Non-pigmented ciliary epithelial cell (primary cell): ENCODE results near the gene CTNNA3.
"Not testable (repeated sequence)": the region's sequence is repeated elsewhere in the genome, so short reads cannot be mapped to it uniquely, and the experiment has no call there.

Source experiments
- DNase-seq: peaks from one replicate; pipeline ENCODE4 v3.0.0-alpha.2; 2010; ENCODE audit warnings: low read depth

CTNNA3 gene

DNA sequence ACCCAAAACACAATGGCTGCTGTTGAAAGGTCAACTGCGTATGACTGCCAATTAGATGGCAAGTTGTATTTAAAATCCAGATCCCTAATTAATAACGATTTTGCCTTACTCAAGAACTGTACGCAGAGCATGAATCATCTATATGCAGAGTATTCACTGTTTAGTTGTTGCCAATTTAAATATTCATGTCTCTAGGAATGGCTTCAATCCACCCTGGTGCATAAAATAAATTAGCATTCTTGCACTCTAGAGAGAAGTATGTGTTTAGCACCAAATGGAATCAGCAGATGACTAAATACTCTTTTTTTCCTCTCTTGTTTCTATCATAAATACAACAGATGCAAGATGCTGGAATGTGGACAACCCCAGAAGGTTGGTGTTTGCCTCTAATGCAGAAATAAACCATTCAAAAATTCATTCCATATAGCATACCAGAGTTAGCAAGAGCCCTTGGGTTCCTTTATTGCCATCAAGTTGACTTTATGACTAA is 449.9 kb downstream of the CTNNA3 start:
- no peak for DNase-seq

DNA sequence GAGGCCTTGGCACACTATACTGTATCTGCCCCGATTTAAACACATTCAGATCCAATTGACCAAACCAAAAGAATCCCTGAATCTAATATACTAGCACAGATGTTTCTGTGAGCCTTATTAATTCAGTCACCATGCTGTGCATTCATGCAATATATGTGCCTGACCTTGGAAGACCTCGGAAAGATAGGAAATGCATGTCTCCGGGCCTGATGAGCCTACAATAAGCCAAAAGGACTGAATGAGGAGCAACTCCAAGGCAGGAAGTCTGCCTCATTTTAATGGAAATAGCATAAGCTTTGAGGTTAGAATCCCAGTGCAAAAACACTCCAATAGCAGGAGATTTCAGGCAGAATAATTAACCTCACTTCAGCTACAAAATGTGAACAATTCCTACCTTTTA is 453.5 kb downstream of the CTNNA3 start:
- DNase-seq, result no peak

DNA sequence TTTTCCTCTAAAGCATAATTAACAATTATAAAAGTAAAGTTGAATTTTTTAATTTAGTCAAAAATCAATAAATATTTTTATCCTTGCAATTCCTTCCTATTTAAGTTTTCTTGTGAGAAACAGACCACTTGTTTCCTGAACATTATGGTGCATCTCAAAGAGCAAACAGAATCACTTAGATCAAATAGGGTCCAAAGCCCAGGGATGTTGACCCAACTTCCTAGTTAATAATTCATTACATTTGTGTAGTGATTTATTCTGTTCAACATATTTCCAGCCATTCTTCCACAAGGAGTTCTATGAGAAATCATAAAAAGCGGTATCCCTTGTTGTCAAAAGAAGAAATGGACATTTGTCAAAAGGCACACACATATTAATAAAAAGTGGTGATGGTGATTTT is 454.5 kb downstream of the CTNNA3 start:
- no peak for DNase-seq

DNA sequence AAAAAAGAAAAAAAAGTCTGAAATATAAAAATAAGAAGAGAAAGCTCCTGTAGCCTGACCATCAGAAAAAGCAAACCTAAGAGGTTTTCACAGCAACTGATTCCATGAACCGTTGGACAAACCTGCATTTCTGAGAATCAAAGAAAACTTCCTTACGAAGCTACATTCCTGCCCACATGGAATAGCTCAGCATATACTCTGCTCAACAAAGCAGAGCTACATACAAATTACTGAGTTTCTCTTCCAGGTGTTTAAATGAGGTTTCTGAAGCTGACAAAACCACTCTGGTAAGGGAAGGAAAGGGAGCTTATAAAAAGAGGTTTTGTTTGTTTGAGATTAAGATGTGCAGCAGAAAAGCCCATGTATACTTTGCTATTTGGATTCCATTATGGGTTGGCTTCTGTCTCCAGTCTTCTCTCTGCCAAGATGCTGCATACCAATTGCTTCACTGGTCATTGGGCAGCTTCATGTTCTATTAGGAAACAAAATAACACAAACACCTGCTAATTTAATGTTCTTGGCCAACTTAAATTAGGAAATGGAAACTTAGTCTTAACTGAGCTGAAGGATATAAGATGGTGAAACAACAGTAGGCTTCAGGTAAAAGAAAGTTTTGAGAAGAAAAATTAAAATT is 456.0 kb downstream of the CTNNA3 start:
- no peak for DNase-seq

DNA sequence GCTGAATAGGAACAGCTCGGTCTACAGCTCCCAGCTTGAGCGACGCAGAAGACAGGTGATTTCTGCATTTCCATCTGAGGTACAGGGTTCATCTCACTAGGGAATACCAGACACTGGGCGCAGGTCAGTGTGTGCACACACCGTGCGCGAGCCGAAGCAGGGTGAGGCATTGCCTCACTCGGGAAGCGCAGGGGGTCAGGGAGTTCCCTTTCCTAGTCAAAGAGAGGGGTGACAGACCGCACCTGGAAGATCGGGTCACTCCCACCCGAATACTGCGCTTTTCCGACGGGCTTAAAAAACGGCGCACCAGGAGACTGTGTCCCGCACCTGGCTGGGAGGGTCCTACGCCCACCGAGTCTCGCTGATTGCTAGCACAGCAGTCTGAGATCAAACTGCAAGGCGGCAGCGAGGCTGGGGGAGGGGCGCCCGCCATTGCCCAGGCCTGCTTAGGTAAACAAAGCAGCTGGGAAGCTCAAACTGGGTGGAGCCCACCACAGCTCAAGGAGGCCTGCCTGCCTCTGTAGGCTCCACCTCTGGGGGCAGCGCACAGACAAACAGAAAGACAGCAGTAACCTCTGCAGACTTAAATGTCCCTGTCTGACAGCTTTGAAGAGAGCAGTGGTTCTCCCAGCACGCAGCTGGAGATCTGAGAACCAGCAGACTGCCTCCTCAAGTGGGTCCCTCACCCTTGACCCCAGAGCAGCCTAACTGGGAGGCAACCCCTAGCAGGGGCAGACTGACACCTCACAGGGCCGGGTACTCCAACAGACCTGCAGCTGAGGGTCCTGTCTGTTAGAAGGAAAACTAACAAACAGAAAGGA is 465.1 kb downstream of the CTNNA3 start:
- DNase-seq, result not testable (repeated sequence)

DNA sequence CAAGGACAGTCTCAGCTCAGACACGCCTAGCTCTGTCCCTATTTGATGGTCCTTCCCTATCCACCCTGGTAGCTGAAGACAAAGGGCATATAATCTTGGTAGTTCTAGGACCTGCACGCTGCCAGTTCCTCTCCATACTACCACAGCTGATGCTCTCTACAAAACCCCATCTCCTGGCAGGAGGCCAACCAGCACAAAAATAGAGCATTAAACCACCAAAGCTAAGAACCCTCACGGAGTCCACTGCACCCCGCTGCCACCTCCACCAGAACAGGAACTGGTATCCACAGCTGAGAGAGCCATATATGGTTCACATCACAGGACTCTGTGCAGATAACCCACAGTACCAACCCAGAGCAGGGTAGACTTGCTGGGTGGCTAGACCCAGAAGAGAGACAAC is 470.8 kb downstream of the CTNNA3 start:
- DNase-seq, result no peak

DNA sequence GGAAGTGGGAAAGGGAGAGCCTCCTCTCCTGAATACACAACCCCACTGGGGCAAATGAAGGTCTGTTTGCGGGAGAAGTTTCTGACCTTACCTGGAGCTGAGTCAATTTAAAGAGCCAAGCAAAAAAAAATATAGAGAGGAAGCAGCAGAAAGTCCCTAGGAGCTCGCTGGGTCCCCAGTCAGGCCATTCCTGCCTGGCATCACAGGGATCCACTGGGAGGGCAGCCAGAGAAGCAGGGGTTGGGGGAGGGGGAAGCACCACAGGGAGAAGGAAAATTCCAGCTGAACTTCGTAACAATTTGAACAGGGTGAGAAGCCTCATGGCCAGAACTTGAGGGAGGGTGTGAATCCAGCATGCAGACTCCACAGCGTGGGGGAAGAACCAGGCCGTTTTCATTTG is 471.4 kb downstream of the CTNNA3 start:
- DNase-seq, result no peak

DNA sequence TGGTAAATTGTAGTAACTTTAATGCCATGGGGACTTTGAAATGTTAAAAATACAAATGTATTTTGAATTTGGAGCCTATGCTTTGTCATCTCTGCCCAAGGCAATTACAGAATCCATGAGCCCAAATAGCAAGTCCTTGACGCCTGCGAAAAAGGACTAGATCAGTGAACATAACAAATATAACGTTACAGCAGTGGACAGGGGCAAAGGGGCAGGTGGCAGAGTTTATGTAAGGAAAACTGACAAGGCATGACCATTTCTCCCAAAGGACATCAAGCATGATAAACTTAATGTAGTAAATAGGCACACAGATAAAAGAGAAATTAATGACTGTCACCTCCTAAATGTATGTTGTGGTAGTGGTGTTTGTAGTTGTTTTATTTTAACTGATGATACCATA is 473.1 kb downstream of the CTNNA3 start:
- no peak for DNase-seq

DNA sequence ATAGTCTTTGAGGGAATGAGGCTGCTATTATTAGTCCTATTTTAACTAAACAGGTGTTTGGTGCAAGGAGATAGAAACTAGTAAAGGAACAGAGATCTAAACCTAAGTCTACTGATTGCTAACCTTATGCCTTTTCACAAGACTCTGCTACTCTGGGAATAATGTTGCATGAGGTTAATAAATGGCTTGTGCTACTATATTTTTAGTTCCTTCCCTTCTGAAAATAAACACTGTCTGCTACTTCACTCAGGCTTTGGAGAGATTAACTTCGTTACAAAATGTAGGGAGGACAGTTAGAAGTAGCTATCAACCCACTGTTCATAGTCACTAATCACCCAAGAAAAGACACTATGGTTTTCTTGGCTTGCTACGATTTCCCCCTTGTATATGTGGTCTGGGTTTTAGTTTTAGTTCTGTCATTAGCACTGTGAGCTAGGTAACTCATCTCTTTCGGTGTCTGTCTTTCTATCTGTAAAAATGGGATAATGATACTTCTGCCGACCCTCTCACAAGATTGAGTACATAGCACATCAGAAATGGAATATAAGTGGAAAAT is 474.0 kb downstream of the CTNNA3 start:
- no peak for DNase-seq

DNA sequence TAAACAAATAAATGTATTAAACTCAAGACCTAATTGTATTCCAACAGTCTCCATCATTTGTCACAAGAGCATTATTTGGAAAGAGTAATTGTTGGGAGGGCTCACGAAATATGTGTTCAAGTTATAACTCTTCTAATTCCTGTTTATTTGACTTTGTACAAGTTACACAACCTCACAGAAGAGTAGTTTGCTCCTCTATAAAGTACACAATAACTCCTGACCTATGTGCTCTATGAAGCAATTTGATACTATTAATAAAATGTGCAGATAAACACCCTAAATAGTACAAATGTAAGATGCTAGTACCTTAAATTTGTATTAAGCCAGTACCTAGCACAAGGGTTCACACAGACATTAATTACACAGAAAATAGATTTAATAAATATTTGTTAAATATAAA is 484.3 kb downstream of the CTNNA3 start:
- no peak for DNase-seq

DNA sequence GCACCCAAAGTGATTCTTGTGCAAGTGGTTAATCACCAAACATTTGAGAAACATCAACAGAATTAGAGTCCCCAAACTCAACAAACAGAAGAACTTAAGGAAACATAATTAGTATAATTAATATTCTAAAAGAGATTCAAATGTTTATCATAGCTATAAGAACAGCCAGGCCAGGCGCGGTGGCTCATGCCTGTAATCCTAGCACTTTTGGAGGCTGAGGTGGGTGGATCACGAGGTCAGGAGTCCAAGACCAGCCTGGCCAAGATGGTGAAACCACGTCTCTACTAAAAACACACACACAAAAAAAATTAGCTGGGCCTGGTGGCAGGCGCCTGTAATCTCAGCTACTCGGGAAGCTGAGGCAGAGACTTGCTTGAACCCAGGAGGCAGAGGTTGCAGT is 488.1 kb downstream of the CTNNA3 start:
- DNase-seq, result not testable (repeated sequence)

DNA sequence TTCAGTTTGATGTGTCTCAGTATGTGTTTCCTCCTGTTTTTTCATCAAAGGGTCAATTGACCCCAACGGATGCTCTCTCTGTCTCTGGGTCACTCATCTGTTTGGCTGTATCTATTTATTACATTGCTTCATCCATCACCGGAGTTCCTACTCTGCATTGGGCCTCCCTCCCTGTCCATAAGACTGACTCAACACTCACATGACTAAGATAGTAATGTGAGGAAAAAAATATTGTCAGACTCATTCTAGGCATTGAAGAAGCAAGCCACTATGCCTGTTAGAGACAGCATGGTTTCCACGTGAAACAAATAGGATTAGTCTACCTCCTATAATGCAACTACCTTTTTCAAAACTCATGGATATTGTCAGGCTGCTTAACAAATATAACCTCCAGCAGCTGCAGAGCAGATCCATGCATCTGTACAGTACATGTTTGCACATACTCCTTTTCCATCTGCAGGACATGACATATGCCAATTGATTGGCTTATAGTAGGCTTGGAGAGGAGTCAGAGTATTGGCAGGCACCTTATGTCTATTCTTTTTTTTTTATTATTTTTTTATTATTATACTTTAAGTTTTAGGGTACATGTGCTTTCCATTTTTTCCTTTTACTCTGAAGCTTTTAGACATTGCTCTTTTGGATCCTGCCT is 495.0 kb downstream of the CTNNA3 start:
- DNase-seq, result no peak

DNA sequence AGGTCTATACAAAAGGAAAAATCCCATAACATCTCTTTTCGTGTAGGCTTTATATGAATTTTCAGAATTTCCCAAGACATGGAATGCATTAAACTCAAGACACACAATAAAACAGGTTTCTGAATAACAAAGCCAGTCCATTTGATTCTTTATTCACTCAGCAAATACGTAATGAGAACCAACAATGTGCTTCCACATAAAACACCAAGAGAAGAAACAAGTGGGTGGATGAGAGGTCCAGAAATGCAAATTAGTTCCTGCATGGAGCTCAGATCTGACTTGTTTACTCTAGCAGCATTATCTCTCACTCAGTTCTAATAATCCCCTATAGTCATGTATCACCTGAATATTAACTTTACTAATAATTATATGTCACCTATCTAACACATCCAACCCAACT is 520.6 kb downstream of the CTNNA3 start:
- DNase-seq, result no peak

DNA sequence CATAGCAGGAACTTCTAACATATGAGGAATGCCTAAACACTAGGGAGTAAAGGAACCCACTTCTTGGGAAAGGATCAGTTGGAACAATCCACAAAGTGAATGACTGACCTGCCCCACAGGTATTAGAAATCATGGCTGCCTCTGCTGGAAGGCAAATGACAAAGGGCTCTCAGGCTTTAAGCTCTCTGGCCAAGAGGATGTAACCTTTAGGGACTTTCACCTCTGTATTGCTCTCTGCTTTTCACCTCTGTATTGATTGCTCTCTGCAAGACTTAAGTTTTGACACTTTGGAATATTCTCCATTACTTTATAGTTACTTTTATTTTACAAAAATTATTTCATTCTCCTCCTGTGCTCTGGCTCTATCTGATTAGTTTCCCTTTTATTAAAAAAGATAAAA is 522.2 kb downstream of the CTNNA3 start:
- DNase-seq, result no peak

DNA sequence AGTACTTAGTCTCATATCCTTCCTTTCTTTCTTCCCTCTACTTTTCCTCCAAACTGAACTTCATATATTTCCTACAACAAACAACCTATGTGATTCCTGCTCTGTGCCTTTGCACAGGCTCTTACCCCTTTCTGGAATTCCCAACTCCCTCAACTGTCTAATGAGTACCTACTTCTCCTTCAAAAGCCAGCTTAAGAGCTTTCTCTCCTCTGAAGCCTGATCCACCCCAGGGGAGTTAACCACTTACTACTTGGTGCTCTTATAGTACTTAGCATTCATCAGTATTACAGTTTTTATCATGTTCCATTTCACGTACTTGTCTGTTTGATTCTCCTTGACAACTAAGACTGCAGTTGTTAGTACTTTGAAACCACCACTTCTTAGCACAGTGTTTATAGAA is 524.0 kb downstream of the CTNNA3 start:
- no peak for DNase-seq

DNA sequence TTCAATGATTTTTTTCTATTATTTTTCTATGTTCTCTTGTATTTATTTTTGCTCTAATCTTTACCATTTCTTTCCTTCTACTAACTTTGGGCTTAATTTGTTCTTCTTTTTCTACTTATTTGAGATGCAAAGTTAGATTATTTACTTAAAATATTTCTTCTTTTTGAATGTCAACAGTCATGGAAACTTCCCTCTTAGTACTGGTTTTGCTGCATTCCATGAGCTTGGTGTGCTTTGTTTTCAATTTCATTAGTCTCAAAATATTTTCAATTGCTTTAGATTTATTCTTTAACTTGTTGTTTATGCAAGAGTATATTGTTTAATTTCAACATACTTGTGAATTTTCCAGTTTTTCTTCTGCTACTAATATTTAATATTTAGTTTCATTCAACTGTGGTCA is 539.8 kb downstream of the CTNNA3 start:
- DNase-seq, result no peak

DNA sequence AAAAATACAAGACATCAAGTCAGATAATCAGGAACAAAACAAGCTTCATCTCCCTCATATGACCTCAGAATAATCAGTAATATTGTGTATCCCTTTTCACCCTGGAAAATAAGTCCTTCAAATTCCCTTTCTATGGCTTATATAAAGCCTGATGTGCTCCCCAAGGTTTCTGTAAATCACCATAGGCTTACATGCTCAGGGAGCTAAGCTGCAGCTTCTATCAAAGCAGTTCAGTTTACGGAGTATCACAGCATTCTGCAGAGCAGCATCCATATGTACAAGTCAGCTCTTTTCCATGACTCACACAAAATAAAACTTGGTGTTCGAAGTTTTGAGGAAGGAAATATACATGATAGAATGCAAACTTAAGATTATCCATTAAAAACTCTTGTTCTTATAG is 544.5 kb downstream of the CTNNA3 start:
- DNase-seq, result no peak

DNA sequence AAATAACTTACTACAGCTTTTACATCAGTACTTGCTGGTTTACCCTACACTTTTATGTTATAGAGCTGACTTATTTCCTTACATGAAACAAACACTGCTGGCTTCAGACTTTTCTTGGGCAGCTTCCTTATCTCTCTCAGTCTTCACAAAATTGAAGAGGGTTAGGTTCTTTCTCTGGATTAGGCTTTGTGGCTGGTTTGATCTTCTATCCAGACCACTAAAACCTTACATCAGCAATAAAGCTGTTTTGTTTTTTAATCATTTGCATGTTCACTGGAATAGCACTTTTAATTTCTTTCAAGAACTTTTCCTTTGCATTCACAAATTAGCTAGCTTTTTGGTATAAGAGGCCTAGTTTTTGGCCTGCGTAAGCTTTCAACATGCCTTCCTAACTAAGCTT is 551.5 kb downstream of the CTNNA3 start:
- DNase-seq, result no peak

DNA sequence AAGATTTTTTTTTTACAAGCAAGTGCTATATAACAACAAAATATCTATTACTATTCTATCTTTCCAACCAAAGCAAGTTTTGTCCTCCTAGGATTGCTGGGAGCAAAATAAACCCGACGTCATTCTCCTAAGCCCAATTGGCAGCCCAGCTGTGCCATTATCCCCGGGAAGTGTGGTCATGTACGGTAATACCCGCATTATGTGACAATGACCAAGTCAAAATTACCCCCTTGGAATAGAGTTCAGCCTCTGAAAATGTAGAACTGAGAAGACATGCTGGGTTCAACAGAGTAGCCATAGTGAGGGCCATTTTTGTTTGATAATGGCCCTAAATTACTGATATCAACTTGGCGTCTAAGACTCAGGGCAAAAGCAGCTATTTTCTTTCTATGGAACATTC is 554.7 kb downstream of the CTNNA3 start:
- no peak for DNase-seq

DNA sequence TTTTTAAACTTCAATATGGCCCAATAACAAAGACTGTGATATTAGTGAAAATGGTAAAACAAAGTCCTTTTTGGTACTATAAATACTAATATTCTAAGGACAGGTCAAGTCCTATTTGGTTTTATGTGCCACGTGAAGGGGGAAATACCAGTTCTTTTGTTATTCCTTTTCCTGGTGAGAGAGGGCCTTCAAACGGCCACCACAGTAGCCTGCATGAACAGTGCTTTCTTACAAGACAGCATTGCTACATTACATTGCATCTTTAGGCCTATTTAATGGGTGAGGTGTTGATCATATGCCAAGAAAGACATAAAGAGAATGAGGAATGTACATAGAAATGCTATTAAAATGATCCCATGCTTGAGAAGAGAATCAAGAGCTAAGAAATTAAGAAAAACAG is 555.4 kb downstream of the CTNNA3 start:
- no peak for DNase-seq

DNA sequence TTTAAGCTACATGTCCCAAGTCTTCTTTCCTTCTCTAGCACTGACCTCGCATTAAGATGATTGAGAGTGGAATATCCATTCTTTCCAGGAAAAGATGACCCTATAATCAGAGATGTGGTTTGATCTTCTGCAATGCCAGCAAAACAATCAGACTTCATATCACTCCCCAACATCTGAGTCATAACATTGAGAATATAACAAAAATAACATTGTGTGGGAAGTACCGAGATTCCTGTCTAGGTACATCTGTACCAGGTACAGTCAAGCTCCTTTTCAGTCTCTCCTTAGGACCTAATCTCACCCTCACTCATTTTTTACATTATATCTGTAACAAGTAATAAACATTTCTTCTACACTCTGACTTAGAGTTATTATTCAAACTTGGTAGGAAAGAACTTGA is 568.6 kb downstream of the CTNNA3 start:
- DNase-seq, result no peak

DNA sequence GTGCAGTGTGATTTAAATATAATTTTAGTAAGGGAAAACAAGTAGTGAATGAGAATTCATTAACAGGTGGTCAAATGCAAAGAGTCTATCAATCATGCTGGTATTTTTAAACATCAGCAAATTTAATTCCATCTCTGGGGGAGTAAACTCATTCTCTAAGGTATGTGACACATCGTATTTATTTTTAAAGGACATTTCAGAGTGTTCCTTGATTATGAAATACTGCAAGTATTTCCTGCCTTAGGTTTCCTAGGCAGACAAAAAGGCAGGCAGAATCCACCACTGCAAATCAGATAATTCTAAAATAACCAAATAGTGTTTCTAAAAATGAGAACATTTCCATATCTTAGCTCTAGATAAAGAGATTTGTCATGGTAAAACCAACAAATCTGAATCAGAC is 576.3 kb downstream of the CTNNA3 start:
- DNase-seq, result peak; percentile 15

DNA sequence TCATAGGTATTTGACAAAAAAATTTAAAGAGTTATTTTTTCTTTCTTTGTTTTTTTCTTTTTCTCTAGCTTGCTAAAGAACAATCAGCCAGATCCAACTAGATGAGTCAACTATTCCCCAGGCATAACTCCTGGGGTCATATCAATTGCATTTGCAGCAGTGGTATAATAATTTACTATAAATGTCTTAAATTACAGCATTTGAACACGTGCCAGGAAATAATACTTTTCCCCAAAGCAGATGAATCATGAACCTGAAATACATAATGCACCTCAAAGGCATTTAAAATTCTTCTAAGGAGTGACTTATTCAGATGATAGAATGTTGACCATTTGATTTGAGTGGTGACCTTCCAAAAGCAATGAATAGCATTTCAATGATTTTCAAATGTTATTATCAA is 580.0 kb downstream of the CTNNA3 start:
- peak; percentile 22 for DNase-seq
